Neural crest cell (in vitro differentiated cells): ENCODE data around the gene DCTN2. TPM values are rescaled to one million over a fixed set of nuclear protein-coding genes. Genes with fewer than 3 reads are reported as not detected.
"Not testable (repeated sequence)": the region's sequence is repeated elsewhere in the genome, so short reads cannot be mapped to it uniquely, and the experiment has no call there.

Source experiments
- DNase-seq: peaks from one replicate; pipeline ENCODE4 v3.0.0; 2021; ENCODE audit warnings: low read depth, mixed read lengths, low spot score
- H3K27ac Mint-ChIP-seq: one replicate; pipeline ENCODE4 v1.8.0; 2021; ENCODE audit warnings: mild to moderate bottlenecking, mixed read lengths; ENCODE audit not compliant: unreplicated experiment
- H3K27me3 Mint-ChIP-seq: 2 replicates; pipeline ENCODE4 v1.8.0; 2021; ENCODE audit warnings: low read depth, mild to moderate bottlenecking, mixed read lengths
- H3K36me3 Mint-ChIP-seq: 2 replicates; pipeline ENCODE4 v1.8.0; 2021; ENCODE audit warnings: low read depth, mild to moderate bottlenecking, mixed read lengths
- H3K4me1 Mint-ChIP-seq: 2 replicates; pipeline ENCODE4 v1.8.0; 2021; ENCODE audit warnings: mixed read lengths
- H3K4me3 Mint-ChIP-seq: one replicate; pipeline ENCODE4 v1.8.0; 2021; ENCODE audit warnings: mild to moderate bottlenecking, mixed read lengths
- H3K9me3 Mint-ChIP-seq: 2 replicates; pipeline ENCODE4 v1.8.0; 2021; ENCODE audit warnings: mixed read lengths
- CTCF ChIP-seq: fragments of 200-600 bp; sonication (generic); conservative IDR thresholded peaks from 2 replicates; pipeline ENCODE4 v1.5.0; 2021; ENCODE audit warnings: antibody characterized with exemption, mild to moderate bottlenecking
- total RNA-seq: library from RNA; stranded (reverse); gene quantifications from 2 replicates; pipeline ENCODE4 v1.2.1, GENCODE V29; 2021

Gene DCTN2
- total RNA-seq, 1 donor from 2014 or later = 133 TPM

GRCh38 chr12:57517187-57517586 is 29.8 kb downstream of the DCTN2 start:
- Mint-ChIP-seq H3K36me3 (peaks cover 26% of the 10 kb centered on the region), H3K27me3 (peaks cover 12% of the 10 kb centered on the region), H3K9me3 (no peaks in the 10 kb centered on the region), H3K4me1 (peaks cover 39% of the 10 kb centered on the region), H3K4me3 (peak overlapping the region; percentile 18), H3K27ac (no peak overlapping the region)
- no peak for DNase-seq
- no peak for TF ChIP-seq CTCF

- Mint-ChIP-seq H3K27me3 (peaks cover 7% of the 10 kb centered on the region), H3K36me3 (peaks cover 28% of the 10 kb centered on the region), H3K4me1 (peaks cover 34% of the 10 kb centered on the region), H3K4me3 (peak overlapping the region; percentile 59), H3K9me3 (no peaks in the 10 kb centered on the region), H3K27ac (peak overlapping the region; percentile 19)
- no peak for DNase-seq
- TF ChIP-seq CTCF = no peak
Measured at GRCh38 chr12:57516617-57517153, 30.3 kb downstream of the DCTN2 start.

GRCh38 chr12:57515934-57516541 is 31.0 kb downstream of the DCTN2 start:
- H3K36me3 Mint-ChIP-seq = peaks cover 28% of the 10 kb centered on the region
- peaks cover 4% of the 10 kb centered on the region for H3K27me3 Mint-ChIP-seq
- DNase-seq = no peak
- H3K27ac Mint-ChIP-seq = peak overlapping the region; percentile 8
- H3K4me1 Mint-ChIP-seq = peaks cover 28% of the 10 kb centered on the region
- TF ChIP-seq CTCF = no peak
- peak overlapping the region; percentile 59 for H3K4me3 Mint-ChIP-seq
- no peaks in the 10 kb centered on the region for H3K9me3 Mint-ChIP-seq

- no peak for TF ChIP-seq CTCF
- Mint-ChIP-seq H3K27me3 (peaks cover 4% of the 10 kb centered on the region), H3K9me3 (no peaks in the 10 kb centered on the region), H3K4me1 (peaks cover 25% of the 10 kb centered on the region), H3K36me3 (peaks cover 28% of the 10 kb centered on the region), H3K27ac (no peak overlapping the region), H3K4me3 (peak overlapping the region; percentile 59)
- no peak for DNase-seq
Measured at GRCh38 chr12:57515408-57515933, 31.5 kb downstream of the DCTN2 start.

- H3K27me3 Mint-ChIP-seq = no peaks in the 10 kb centered on the region
- H3K4me3 Mint-ChIP-seq = no peak overlapping the region
- H3K4me1 Mint-ChIP-seq = peaks cover 22% of the 10 kb centered on the region
- H3K36me3 Mint-ChIP-seq = peaks cover 26% of the 10 kb centered on the region
- no peak for TF ChIP-seq CTCF
- H3K27ac Mint-ChIP-seq = no peak overlapping the region
- no peak for DNase-seq
- no peaks in the 10 kb centered on the region for H3K9me3 Mint-ChIP-seq
Measured at GRCh38 chr12:57514720-57515407, 32.1 kb downstream of the DCTN2 start.

- H3K36me3 Mint-ChIP-seq = peaks cover 28% of the 10 kb centered on the region
- not testable (repeated sequence) for DNase-seq, H3K27ac Mint-ChIP-seq, H3K4me3 Mint-ChIP-seq, H3K27me3 Mint-ChIP-seq, H3K9me3 Mint-ChIP-seq
- peaks cover 16% of the 10 kb centered on the region for H3K4me1 Mint-ChIP-seq
Measured at GRCh38 chr12:57514246-57514645, 32.7 kb downstream of the DCTN2 start.

GRCh38 chr12:57513677-57514076 is 33.3 kb downstream of the DCTN2 start:
- not testable (repeated sequence) for H3K27ac Mint-ChIP-seq, H3K4me1 Mint-ChIP-seq, H3K9me3 Mint-ChIP-seq, DNase-seq, H3K4me3 Mint-ChIP-seq, H3K27me3 Mint-ChIP-seq
- peaks cover 28% of the 10 kb centered on the region for H3K36me3 Mint-ChIP-seq
